ACHN (cell line): ENCODE results near the gene TMSB4X.

Source experiments
- DNase-seq: peaks from one replicate; pipeline ENCODE4 v3.0.0-alpha.2; 2015
- in situ Hi-C: cut with HindIII; loops from 2 replicates; pipeline ENCODE4 v1.10.0; 2017; ENCODE audit warnings: low sequenced_read_pairs, low pct_ligation_motif_present, low pct_unique_long_range_greater_than_20kb

Gene TMSB4X

DNA sequence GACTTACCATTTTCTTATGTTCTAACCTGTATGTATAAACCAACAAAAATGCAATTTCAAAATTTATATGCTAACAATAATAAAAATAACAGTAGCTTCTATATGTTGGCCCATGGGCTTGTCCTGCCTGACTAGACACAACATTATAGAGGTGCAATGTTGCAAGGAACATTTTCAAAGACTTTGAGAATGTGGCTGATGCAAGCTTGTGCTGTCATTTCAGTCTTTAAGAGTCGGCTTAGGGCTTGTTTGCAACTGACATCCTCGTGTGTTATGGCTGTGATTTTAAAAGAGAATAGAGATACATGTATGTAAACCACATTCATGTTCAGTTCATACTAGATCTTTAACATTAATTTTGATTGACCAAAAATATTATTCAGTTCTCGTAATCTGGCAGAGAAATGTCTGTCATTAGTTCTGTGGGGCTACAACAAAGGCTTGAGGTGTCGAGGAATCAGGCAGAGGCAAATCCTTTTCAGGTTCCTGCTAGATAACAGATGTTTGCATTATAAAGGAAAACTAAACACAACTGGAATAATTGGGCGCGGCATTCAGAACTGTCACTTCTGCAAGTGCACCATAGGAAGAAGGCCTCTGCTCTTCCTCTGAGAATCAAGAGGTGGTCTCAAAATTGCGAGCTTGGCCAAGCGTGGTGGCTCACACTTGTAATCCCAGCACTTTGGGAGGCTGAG, 13.1 kb downstream of the TMSB4X start:
- no peak for DNase-seq

DNA sequence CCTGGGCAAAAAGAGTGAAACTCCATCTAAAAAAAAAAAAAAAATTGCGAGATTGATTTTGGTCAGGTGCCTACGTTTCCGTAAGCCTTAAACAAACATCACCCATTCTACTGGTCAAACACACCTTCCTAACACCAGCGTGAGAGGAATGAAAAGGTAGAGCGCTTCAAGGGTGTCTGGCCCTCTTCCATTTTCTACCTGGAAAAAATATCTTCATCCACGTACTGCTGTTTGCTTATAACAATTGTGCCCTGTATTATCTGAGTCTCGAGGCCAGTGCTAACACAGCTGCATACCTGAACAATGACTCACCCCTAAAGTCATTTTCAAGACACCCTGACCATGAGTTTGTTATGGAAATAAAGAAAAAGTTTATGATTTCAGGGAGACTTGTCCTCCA, 13.9 kb downstream of the TMSB4X start:
- DNase-seq, result peak; percentile 37
- in situ Hi-C loops, result no loop called here

More for the DNA sequence above, 13.1 kb downstream of the TMSB4X start:
- in situ Hi-C loops, result no loop called here

DNA sequence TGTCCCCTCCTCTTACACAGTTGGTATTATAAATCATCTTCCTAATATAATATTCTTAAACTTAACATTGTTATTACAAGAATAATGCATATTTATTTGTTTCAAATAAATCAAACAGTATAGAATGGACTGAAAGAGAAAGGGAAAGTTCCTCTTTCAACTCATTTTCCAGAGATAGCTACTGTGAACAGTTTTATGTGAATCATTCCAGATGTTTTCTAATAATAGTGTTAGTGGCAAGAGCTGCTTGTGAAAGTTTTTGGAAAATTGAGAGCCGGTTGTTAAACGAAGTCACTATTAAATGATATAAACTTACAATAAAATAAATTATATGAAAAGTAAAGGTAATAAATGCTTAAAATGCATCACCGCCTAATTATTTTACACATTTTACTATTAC, 14.6 kb downstream of the TMSB4X start:
- in situ Hi-C loops, result no loop called here
- DNase-seq, result no peak

DNA sequence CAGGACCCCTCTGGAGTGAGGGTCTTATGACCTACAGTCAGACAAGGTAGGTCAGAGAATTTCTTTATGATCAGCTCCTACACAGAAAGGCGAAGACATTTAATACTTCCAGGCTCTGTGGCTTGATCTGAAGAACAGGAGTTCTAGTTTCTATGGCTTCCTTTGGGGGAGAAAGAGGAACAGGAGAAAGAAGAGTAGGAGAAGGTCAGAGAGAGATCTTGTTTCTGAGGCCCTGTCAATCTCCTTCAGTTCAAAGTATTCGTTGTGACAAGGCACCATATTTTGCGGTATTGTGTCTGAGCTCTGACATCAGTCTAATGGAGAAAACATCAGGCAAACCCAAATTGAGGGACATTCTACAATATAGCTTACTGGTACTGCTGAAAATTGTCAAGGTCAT, 16.7 kb downstream of the TMSB4X start:
- in situ Hi-C loops, result no loop called here
- DNase-seq, result no peak

DNA sequence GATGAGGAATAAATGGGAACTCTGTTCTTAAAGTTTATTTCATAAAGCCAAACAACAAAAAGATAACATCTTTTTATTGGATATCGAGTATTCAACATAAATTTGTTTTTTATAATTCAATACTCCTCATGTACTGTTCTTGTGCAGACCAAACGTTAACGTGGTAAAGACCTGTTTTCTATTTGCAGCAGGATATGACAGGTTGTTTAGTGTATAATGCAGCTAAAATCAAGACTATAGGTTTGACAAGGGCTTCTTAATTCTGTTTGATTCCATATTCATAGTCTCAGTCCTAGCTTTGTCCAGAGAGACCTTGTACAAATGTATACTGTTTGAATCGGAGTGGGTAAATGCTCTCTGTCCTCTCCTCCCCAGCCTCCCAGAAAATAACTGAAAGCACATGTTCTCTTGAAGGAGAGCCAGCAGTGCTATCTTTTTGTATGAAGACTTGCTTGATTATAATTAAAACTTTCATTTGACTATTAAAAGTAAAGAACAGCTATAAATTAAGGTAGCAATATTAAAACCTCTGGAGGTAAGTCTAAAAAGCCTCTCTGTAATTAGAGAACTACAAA, 17.7 kb downstream of the TMSB4X start:
- in situ Hi-C loops, result no loop called here
- no peak for DNase-seq

DNA sequence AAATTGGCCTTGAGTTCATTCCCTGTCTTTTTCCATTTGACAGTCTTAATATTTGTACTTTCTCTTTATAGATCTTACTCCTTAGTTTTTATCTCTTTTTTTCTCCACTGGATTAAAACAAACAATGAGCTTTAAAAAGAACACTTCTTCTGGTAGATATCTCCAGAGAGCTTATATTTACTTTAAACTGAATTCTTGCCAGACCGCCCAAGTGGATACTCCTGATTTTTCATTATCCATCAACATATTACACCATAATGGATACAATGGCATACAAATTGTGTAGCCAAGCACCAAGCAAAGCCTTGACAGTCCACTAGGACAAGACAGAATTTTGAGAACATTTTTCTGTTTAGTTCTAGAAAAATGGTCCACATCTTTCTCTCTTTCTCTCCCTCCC, 18.9 kb downstream of the TMSB4X start:
- DNase-seq, result no peak
- in situ Hi-C loops, result no loop called here

DNA sequence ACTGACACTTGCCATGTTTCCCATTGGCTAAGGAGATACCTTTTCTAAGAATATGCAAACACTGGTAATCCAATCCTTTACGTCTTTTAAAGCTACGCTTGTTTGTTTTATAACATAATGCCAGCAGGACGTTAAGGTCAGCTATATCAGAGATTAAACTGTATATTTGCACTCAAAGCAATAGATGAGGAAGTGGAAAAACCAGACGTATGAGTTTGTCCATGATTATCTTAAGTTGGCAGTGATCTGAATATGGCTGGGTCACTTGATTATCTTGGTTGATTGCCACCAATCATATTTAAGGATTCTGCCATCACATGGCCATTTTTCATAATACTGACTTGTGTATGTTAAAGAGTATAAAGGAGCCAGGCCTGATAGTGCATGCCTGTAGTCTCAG, 19.4 kb downstream of the TMSB4X start:
- in situ Hi-C loops, result no loop called here
- no peak for DNase-seq

DNA sequence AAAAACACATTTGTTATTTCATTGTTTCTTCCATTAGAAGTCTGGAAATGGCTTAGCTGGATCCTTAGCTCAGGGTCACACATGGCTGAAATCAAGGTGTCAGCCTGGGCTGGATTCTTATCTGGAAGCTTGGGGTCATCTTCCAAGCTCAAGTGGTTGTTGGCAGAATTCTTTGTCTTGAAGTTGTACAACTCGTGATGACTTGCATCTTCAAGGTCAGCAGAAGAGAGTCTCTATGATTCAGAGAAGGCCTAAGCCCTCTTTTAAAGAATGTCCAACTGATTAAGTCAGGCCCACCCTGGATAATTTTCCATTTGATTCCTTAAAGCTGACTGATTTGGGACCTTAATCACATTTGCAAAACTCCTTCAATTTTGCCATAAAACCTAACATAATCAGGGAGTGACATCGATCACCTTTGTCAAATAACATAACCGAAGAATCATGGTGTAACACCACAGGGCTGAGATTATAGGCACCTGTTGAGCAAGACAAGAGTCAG, 22.1 kb downstream of the TMSB4X start:
- in situ Hi-C loops, result no loop called here
- no peak for DNase-seq

DNA sequence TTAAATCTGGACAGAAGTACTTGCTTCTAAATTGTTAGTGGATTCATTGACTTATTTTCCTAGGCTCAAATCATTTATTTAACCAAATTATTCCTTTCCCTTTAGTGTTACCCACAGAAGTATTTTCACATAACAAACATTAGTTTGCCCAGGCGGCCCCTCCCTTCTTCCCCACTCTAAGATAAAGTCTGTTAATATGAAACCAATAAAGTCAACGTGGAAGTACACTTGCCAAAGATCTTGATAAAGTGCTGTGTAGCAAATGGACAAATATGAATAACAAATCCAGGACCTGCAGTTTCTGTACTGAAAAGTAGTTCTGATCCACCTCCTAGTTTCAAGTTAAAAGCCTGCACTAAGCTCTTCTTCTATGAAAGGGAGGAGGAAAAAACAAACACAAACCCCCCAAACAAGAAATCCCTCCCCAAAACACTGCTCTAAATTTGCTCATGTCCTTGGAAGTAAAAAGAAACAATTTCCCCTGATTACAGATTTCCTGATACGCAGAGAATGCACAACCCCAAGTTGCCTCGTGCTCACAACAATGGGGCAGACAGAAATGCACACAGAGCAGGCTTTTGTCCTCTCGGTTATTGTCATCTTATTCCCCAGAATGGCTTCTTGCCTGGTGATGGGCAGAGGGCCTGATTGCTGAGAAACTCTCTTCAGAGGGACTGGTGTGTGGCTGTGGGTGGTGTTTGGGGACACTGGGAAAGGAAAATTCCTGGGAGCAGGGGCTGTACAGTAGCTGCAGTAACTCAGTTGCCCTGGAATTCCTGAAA, 23.2 kb downstream of the TMSB4X start:
- DNase-seq, result no peak
- in situ Hi-C loops, result no loop called here

DNA sequence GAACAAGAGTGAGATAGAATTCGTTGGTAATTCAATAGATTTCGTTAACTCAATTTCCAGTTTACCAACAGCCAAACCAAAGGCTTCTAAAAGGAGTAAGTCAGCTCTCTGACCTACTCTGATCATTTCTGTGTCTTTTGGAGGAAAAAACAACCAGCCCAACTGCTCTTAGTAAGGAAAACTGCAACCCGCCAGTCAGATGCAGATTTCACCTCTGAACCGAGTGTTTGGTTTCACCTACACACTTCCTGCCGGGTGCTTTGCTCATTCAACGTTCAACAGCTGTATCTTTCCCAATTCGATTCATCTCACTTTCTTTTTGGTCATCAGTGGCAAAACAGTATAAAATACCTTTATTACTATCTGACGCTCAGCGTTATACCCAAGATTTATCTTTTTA, 24.5 kb downstream of the TMSB4X start:
- DNase-seq, result no peak

DNA sequence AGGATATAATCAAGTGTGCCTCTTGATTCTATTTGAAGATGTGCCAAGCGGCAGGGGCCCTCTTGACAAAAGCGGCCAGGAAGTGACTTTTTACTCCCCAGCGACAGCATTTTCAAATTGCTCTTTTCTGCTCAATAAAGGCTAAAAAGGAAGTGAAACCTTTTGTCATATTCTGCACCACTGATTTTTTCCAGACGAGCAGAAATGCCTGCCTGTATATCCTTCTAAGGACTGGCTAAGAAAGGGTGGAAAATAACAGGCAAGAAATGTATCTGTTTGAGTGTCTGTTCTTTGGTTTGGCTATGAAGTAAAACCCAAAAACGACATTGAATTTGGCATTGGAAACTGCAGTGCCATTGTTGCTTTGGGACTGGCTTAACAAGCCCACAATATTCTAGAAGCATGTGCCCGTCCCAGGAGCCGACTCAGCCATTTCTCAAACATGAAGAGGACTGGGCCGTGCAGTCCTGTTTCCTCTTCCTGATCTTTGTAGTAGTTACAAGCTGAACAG, 25.4 kb downstream of the TMSB4X start:
- in situ Hi-C loops, result no loop called here
- DNase-seq, result no peak

More for the DNA sequence above, 24.5 kb downstream of the TMSB4X start:
- in situ Hi-C loops, result no loop called here

DNA sequence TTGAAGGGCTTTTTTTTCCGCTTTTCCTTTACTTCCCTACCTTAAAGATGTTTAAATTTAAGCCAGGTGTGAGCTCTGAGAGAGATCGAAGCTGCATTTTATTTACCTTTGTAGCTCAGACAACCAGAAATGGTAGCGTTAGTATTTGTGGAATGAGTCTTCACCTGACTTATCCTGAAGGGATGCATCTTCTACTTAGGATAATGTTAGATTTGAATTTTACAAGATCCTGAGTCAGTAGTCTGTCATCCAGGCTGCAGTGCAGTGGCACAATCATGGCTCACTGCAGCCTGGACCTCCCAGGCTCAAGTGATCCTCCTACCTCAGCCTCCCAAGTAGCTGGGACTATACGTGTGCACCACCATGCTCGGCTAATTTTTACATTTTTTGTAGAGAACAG, 26.2 kb downstream of the TMSB4X start:
- DNase-seq, result no peak
- in situ Hi-C loops, result no loop called here

DNA sequence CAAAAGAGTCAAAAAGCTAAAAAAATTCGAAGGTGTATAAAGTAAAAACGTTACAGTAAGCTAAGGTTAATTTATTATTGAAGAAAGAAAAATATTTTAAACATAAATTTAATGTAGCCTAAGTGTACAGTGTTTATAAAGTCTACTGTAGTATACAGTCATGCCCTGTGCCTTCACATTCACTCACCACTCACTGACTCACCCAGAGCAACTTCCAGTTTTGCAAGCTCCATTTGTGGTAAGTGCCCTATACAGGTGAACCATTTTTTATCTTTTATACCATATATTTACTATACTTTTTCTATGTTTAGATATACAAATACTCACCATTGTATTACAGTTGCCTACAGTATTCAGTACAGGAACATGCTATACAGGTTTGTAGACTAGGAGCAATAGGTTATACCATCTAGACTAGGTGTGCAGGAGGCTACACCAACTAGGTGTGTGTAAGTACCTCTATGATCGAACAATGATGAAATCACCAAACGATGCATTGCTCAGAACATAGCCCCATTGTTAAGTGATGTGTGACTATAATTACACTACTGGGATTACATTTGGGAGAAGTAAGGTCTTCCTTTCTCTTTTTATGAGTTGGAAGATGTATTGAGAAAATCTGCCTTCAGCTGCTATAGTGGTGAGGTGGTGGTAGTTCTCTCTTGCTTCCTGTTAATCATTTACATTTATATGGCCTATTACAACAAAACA, 27.2 kb downstream of the TMSB4X start:
- peak; percentile 6 for DNase-seq
- in situ Hi-C loops, result no loop called here

DNA sequence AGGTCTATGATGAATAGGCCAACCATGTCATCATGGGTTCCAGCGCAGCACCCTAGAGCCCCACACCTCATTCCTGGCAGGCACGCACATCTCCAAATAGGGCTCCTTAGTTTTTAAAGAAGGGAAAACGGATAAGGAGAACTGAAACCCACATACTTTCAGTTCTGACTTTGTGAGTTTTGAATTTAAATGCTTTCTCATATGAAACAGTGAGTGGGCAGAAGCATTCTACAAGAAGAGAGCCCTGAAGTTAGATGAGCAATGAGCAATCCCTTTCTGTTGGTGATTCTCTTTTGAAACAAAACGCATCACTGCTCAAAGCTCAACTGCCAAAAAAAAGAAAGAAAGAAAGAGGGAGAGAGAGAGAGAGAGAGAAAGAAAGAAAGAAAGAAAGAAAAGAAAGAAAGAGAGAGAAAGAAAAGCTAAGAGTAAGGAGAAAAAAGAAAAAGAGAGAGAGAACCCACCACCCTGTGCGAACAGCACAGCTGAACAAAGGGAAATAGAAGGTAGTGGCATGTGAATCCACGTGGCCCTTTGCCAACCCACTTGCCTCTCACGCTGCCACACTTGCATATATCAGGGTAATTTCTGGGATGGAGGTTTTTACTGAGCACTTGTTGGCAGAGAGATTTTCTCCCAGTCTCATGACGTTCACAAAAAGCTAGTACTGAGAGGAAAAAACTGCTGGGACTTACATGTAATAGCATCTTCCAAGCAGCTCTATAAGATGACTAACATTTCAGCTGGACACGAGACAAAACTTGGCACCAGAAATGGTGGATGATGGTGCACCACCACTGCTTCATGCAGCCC, 31.0 kb downstream of the TMSB4X start:
- in situ Hi-C loops, result no loop called here
- DNase-seq, result no peak

DNA sequence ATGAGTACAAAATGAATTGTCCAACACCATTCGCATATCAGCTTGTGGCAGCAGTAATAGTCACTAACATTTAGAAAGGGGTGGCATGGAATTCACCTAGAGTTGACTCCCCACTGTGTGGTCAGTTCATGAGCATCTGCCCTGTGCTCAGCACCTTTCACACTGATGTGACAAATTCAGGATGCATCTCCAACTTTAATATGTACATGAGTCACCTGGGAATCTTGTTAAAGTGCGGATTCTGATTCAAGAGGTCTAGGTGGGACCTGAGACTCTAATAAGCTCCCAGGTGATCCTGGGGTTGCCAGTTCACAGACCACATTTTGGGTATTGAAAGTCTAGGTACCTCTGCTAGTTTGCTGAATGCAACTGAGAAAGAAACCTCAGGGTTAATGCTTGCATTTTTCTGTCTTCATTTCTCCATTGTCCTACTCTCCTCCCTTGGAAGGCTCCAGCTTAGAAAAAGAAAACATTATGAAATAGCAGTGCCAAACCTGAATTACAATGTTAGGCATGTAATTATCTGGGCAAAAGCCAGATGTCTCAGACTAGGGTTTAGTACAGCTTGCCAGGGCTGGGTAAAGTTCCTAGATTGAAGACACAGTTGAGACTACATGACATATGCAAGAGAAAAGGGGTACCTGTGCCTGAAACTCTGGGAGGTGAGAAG, 32.7 kb downstream of the TMSB4X start:
- no peak for DNase-seq
- in situ Hi-C loops, result no loop called here

DNA sequence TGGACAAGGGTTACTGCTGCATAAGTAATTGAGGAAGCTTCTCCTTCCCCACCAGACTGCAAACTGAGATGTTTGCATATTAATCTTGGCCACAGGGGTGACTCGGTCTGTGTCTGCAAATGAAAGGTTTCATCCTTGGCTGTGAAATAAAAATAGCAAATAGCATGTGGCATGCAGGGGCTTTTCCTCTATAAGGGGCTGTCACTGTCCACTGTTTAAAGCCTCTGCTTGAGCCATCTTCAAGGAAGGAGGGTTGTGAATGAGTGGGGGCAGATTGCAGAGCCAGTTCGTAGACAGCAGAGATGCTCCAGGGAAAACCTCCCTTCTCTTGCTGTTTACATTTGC, 33.3 kb downstream of the TMSB4X start:
- no peak for DNase-seq
- in situ Hi-C loops, result no loop called here

DNA sequence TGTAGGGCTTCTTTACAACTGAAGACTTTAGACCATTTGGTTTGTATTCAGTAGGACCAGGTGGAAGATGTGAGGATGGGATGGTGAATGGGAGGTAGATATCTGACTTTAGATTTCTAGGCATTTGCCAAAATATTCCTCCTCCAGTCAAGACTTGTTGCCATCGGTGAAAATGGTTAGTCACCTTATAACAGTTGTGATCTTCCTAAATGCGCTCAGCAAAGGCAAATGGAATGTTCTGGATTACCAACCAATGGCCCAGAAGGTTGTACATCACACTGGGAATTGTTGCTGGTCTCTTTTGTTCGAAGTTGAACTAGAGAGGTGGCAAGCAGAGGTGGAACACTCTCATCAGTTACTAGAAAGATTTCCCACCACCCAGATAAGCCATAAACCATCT, 33.9 kb downstream of the TMSB4X start:
- in situ Hi-C loops, result no loop called here
- no peak for DNase-seq

DNA sequence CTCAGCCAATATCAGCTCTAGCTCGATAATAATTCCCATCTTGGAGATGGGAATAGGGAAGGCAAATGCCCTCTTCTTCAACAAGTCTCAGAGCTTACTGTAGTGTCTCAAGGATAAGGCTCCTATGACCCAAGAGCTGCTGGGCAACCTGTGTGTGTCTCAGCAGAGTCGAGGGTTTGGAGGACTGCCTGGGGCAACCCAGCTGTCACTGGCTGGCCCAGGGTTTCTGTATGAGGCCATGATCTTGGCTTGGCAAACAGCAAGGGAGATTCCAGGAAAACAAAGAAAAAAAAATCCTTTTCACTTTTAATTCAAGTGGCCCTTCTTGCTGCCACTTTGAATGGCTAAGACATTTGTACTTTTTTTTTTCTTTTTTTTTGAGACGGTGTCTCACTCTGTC, 34.4 kb downstream of the TMSB4X start:
- no peak for DNase-seq
- in situ Hi-C loops, result no loop called here
